GM12892 (cell line): ENCODE results near the gene KPNA4.

Experiments
- POLR2A ChIP-seq: IDR thresholded peaks from 2 replicates; pipeline ENCODE4 v1.6.1; 2011; ENCODE audit warnings: low read depth, low read length, control low read depth
- POLR2AphosphoS5 ChIP-seq: IDR thresholded peaks from 2 replicates; pipeline ENCODE4 v1.6.1; 2011; ENCODE audit warnings: low read depth, low read length, control low read depth

DNA sequence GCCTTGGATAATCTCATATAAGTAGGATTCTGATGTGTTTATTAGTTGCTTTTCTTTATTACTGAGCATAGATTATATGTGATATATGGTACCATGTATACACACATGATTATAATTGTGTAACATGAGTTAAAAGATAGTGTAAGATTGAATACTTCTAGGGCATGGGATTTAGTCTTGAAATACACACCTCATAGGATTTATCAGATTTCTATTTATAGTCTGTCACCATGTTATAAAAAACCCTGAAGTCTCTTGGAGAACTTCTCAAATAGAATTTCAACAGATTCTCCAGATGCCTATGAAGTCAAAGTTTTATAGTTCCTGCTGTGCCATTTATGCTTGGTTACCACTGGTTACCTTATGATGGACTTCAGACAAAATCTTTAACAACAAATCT is 11.2 kb upstream of the KPNA4 start:
- TF ChIP-seq POLR2AphosphoS5, result no peak
- no peak for TF ChIP-seq POLR2A
